Measurements from ENCODE around the gene HARBI1.

GRCh38 chr11:46628961-46629360 is 11.9 kb upstream of the HARBI1 start:
- no peak for TF ChIP-seq CTCF (IDR thresholded peaks at IDR 0.05; ENCODE audit: control extremely low read depth in 1 of 3, insufficient read depth in 1 of 3, low read depth in 1 of 3, low read length in 3 of 3)
- TF ChIP-seq POLR2A (IDR thresholded peaks at IDR 0.05; ENCODE audit: control extremely low read depth in 1 of 2, low read depth in 2 of 2, low read length in 2 of 2), result no peak
- no peak for TF ChIP-seq SP2 (IDR thresholded peaks at IDR 0.05; ENCODE audit: low read length)
- no peak for TF ChIP-seq GTF2F1 (IDR thresholded peaks at IDR 0.05; ENCODE audit: borderline replicate concordance, low read depth, low read length)

Measured in H1 (cell line).